ENCODE measurements around the gene SCN2B. TPM values are rescaled to one million over a fixed set of nuclear protein-coding genes. Genes with fewer than 3 reads are reported as not detected.

The SCN2B gene
- total RNA-seq, 4 donors from 2014 or later, result 0.37 to 9.3 TPM; not detected in 2

GRCh38 chr11:118215765-118216164, 39.3 kb upstream of the SCN2B start:
- no peak for TF ChIP-seq POLR2A (IDR thresholded peaks at IDR 0.05)
- no peak for TF ChIP-seq CTCF (IDR thresholded peaks at IDR 0.05)
- intact Hi-C loops (cut with DNase I; ENCODE audit: low total_unique reads), result no loop called here
- Histone ChIP-seq H3K9me3 (no peaks in the 10 kb centered on the region), H3K4me1 (no peaks in the 10 kb centered on the region), H3K27me3 (no peaks in the 10 kb centered on the region), H3K27ac (no peak overlapping the region), H3K4me3 (no peak overlapping the region), H3K36me3 (no peaks in the 10 kb centered on the region)
- no peak for DNase-seq

- H3K27me3 ChIP-seq, result no peaks in the 10 kb centered on the region
- no peaks in the 10 kb centered on the region for H3K4me1 ChIP-seq
- TF ChIP-seq POLR2A (IDR thresholded peaks at IDR 0.05), result no peak
- no peaks in the 10 kb centered on the region for H3K36me3 ChIP-seq
- no peak overlapping the region for H3K4me3 ChIP-seq
- no peaks in the 10 kb centered on the region for H3K9me3 ChIP-seq
- DNase-seq, result no peak
- intact Hi-C loops (cut with DNase I; ENCODE audit: low total_unique reads), result no loop called here
- H3K27ac ChIP-seq, result no peak overlapping the region
These were observed 38.8 kb upstream of the SCN2B start for GRCh38 chr11:118215262-118215661.

- no peaks in the 10 kb centered on the region for H3K9me3 ChIP-seq
- H3K36me3 ChIP-seq, result no peaks in the 10 kb centered on the region
- DNase-seq, result no peak
- H3K4me1 ChIP-seq, result no peaks in the 10 kb centered on the region
- H3K4me3 ChIP-seq, result no peak overlapping the region
- TF ChIP-seq POLR2A (IDR thresholded peaks at IDR 0.05) (no peak), CTCF (IDR thresholded peaks at IDR 0.05) (no peak)
- intact Hi-C loops (cut with DNase I; ENCODE audit: low total_unique reads), result no loop called here
- no peaks in the 10 kb centered on the region for H3K27me3 ChIP-seq
- no peak overlapping the region for H3K27ac ChIP-seq
These were observed 37.9 kb upstream of the SCN2B start for GRCh38 chr11:118214210-118214914.

GRCh38 chr11:118213781-118214180, 37.3 kb upstream of the SCN2B start:
- DNase-seq, result no peak
- H3K27ac ChIP-seq, result no peak overlapping the region
- no peaks in the 10 kb centered on the region for H3K36me3 ChIP-seq
- no peaks in the 10 kb centered on the region for H3K4me1 ChIP-seq
- no peak for TF ChIP-seq CTCF (IDR thresholded peaks at IDR 0.05)
- no peaks in the 10 kb centered on the region for H3K27me3 ChIP-seq
- no peaks in the 10 kb centered on the region for H3K9me3 ChIP-seq
- no peak overlapping the region for H3K4me3 ChIP-seq
- intact Hi-C loops (cut with DNase I; ENCODE audit: low total_unique reads), result no loop called here

GRCh38 chr11:118213201-118213600, 36.8 kb upstream of the SCN2B start:
- Histone ChIP-seq H3K4me3 (no peak overlapping the region), H3K27ac (no peak overlapping the region), H3K36me3 (no peaks in the 10 kb centered on the region), H3K27me3 (no peaks in the 10 kb centered on the region), H3K9me3 (no peaks in the 10 kb centered on the region), H3K4me1 (no peaks in the 10 kb centered on the region)
- no peak for DNase-seq
- intact Hi-C loops (cut with DNase I; ENCODE audit: low total_unique reads), result no loop called here
- TF ChIP-seq POLR2A (IDR thresholded peaks at IDR 0.05), result no peak
- TF ChIP-seq CTCF (IDR thresholded peaks at IDR 0.05), result no peak

GRCh38 chr11:118212781-118213191, 36.3 kb upstream of the SCN2B start:
- Histone ChIP-seq H3K4me3 (no peak overlapping the region), H3K27me3 (no peaks in the 10 kb centered on the region), H3K4me1 (no peaks in the 10 kb centered on the region), H3K27ac (no peak overlapping the region), H3K9me3 (no peaks in the 10 kb centered on the region), H3K36me3 (no peaks in the 10 kb centered on the region)
- TF ChIP-seq POLR2A (IDR thresholded peaks at IDR 0.05), result no peak
- DNase-seq, result no peak
- intact Hi-C loops (cut with DNase I; ENCODE audit: low total_unique reads), result no loop called here

Measured in uterus (tissue), 4 donors.